NCI-H345 (cell line): Measurements from ENCODE around the gene SLC6A6.

Source experiments
- DNase-seq: peaks from one replicate; lab custom pipeline; 2025; lab: John Stamatoyannopoulos, UW

Gene SLC6A6

DNA sequence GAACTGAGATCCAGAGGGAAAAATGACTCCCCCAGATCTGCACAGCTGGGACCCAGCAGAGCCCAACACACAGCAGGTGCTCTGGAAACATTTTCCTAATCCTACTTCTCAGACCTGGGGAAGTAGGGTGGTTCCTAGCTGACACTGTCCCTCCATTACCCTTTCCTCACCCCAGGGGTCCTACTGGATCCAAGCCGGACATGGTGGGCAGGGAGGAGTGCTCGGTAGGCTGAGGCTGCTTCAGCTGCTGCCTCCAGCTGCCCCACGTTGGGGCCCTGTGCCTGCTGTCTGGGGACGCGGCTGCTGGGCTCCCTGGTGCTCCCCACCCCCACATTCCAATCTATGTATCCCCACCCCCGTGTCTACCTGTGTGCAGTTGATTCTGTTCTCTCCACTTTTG lies 29.8 kb upstream of the SLC6A6 start:
- no peak for DNase-seq

DNA sequence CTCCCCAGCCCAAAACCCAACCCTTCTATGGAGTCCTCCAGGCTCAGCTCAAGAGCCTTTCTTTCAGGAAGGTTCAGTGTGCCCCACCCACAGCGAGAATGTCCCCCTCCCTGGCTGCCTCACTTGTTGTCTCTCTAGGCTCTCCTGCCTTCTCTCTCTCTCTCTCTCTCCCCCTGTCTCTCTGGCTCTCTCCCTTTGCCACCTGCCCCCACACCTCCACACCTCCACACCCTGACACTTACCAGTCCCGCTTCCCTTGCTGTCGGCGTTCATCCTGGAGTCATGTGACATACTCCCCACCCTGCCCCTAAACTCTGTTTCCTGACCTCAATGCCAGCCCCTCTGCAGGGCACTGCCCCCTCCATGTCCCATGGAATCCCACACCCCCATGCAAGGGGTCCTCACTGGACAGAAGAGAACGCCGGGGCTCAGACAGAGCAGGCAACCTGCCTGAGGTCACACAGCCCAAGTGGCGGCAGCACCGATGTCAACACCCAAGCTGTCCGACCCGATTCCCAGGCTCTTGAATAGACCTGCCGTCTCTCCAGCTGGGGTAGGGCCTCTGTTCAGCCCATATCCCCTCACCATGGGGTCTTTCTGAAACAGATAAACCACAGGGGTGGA lies 28.5 kb upstream of the SLC6A6 start:
- no peak for DNase-seq

DNA sequence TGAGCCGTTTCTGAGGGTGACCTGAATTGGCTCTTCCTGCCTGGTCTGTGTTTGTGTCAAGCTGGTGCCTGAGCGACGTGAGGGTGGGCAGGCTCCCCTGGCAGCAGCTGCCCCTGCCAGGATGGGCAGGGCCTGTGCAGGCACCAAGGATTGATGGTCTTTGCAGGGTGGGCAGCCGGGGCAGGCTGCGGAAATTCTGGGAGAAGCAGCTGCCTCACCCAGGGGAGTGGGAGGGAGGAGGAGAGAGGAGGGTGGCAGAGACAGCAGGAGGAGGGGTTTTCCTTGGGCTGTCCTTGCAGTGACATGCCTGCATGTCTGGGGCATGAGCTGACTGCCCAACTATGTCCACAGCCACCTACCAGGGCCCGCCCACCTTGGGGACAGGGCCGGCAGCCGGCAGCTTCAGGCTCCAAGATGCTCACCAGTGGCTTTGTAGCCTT lies 27.9 kb upstream of the SLC6A6 start:
- no peak for DNase-seq

DNA sequence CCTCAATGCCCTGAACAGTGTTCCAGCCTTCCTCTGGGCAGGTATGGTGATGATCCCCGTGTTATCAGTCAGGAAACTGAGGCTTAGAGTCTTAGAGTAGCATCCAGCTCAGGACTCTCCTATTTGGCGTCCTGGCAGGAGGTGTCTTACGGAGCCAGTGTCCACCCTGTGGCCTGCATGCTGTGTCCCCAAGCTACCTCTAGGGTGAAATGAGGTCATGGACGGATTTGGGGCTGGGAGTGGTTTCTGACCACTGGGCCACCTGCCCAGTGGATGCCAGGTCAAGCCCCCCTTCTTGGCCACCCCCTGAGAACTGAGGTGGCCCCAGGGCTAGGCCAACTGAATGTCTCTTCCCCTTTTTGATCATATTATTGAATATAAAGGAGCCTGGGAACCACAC lies 27.2 kb upstream of the SLC6A6 start:
- DNase-seq: no peak

DNA sequence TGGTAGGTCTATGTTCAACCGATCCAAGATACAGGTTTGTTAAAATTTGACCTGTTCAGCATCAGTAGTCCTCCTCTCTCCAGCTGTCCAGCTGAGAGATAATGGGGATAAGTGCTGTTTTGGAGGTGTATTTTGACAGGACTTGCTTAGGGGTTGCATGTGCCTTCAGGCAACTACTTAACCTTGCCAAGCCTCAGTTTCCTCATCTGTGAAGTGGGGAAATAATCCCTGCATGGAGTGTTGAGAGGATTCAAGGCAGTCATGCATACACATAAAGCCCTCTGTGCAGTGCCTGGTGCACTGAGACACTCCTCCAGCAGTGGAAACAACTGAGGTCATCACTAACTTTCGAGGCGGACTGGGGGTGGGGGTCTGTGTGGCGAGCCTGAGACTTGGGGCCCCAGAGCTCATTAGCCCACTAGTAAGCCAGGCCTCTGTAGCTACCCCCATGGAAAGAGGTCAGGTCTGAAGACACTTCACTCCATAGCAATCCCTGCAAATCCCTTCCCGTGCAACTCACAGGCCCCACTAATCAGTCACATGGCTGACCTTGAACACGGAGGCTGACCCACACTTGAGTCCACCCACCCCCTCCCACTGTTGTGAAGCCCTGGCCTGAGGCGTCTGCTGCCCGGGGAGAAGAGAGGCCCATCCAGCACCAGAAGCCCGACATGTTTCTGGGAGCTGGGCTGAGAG lies 25.9 kb upstream of the SLC6A6 start:
- no peak for DNase-seq

DNA sequence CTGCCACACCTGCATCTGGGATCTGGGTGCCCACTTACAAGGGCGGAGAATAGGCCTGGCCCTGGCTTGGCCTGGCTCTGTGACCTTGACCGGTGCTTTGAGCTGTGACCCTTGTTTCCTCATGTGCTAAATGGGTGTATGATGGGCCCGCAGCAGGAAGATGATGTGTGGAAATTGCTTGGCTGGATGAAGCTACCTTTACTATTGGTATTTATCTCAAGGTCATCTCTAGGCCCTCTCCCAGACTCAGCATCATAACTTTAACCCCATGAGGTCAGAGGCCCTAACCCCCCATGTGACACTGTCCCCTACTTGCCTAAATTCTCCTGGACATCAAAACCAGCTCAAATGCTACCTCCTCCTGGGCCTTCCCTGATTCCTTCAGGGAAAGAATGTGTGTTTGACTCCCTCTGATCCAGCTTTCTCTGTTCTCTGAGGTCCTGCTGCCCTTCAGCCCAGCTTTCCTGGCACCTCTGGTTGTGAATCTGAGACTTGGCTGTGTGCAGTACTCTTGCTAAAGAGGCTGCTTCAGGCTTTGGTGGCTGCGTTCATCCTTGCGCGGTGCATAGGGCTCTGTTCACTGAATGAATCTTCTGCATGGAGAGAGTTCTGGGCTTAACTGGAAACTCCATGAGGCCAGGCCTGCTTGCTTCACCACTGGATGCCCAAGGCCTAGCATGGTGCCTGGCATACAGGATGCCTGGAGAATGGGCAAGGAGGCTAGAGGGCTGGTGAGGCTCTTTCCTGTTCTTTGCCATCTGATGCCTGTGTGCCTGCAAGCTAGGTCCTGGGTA lies 25.2 kb upstream of the SLC6A6 start:
- DNase-seq: no peak

DNA sequence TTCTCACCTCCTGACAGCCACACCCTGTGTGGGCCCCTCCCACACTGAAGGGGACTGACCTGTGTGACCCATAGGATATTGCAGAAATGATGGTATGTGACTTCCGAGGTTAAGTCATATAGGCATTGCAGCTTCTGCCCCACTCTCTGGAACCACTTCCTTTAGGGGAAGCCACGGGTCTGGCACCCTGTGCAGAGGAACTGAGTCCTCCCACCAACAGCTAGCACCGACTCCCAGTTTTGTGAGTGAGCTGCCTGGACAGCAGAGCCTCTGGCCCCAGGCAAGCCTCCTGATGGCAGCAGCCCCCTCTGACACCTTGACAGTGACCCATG lies 24.6 kb upstream of the SLC6A6 start:
- DNase-seq: no peak

DNA sequence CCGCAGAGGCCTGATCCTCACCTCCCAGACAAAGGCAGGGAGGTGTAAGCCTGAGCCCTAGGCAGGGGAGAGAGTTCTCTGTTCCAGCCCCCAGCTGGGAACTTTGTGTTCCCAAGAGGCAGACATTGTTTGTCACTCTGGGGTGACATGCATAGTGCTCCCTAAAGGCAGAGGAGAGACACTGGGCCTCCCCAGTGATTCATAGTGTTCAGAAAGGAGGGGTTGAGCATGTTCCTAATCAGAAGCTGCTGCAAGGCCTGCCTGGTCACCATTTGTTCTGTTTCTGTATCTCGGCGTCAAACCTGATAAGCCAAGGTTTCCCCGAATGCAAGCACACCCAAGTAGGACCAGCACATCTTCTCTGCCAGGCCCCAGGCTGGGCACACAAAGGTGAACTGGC lies 24.0 kb upstream of the SLC6A6 start:
- DNase-seq: no peak

DNA sequence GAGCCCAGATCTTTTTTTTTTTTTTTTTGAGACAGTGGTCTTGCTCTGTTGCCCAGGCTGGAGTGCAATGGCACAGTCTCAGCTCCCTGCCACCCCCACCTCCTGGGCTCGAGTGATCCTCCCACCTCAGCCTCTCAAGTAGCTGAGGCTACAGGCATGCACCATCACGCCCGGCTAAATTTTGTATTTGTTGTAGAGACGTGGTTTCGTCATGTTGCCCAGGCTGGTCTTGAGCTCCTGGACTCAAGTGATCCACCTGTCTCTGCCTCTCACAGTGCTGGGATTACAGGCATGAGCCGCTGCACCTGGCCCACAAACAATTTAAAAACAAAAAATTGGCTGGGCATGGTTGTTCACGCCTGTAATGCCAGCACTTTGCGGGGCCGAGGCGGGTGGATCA lies 22.6 kb upstream of the SLC6A6 start:
- DNase-seq: peak; percentile 54

DNA sequence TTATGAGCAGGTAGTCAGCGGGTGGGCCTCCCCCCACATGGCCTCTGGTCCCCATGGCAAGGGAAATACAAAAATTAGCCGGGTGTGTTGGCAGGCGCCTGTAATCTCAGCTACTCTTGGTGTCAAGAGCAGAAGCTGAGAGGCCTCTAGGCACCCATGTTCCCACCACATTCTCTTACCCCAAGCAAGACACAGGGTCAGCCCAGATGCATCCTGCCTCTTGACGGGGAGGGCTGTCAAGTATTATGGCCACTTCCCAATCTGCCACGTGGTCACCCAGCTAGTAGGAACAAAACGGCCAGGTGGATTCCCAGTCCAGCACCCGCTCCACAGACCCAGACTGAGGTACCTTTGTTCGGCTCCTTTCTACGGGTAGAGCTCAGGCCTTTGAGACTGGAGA lies 16.2 kb upstream of the SLC6A6 start:
- DNase-seq: no peak

DNA sequence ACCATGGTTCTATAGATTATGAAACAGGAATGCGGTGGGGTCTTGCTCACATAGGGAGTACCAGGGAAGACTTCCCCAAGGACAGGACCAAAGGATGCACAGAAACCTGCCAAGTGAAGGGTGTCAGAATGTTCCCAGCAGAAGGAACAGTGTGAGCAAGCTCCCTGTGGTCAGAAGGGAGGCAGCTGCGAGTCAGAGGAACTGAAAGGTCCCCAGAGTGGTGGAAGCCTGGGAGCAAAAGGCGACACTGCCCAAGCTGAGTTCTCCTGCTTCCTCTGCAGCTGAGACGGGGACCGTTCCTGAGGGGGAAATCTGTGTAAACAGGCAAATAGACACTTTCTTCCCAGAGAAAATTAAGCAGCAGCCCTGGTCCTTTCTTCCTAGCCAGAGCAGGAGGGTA lies 14.2 kb upstream of the SLC6A6 start:
- DNase-seq: no peak

DNA sequence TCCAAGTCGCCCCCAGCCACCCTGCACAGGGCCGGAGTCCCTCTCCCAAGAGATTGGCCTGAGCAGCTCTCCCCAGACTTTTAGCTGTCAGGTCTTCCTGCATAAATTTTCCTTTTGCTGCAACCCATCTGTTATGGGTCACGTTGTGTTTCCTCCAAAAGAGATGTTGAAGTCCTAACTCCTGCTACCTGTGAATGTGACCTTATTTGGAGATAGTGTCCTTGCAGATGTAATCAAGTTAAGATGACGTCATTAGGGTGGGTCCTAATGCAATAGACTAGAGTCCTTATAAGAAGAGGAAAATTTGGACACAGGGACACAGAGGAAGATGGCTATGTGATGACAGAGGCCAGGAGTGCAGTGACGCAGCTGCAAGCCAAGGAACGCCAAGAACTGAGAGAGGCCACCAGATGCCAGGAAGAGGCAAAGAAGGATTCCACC lies 13.2 kb upstream of the SLC6A6 start:
- DNase-seq: no peak

DNA sequence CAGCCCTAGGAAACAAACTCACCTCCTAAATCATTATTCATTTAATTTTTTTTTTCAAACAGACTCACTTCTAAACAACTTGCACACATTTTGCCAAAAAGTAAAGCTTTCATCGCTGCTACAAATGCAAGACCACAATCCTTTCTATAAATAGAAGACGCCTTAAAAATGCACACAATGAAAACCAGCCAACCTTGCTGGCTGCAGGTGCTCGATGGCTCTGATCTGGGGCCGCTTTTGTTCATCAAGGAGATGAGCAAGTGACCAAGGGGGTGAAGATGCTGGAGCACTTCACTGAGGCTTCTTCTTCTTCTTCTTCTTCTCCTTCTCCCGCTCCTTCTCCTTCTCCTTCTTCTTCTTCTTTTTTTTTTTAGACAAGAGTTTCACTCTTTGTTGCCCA lies 12.7 kb upstream of the SLC6A6 start:
- no peak for DNase-seq

DNA sequence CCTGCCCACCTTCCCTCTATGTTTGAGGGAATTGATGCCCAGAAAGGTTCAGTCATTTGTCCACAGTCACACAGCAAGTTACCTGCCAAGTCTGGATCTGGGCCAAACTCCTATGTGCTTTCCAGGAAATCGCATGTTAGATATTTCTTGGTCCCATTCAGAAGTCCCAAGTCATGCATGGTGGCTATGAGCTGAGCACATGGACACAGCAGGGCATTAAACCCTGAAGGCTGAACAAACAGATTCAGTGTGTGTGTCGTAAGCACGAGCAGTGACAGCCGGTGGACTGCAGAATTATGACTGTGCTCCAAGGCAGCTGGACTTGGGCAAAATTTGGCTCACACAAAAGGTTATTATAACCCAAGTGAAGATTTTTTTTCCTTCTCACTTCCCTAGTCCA lies 11.4 kb upstream of the SLC6A6 start:
- peak; percentile 88 for DNase-seq

DNA sequence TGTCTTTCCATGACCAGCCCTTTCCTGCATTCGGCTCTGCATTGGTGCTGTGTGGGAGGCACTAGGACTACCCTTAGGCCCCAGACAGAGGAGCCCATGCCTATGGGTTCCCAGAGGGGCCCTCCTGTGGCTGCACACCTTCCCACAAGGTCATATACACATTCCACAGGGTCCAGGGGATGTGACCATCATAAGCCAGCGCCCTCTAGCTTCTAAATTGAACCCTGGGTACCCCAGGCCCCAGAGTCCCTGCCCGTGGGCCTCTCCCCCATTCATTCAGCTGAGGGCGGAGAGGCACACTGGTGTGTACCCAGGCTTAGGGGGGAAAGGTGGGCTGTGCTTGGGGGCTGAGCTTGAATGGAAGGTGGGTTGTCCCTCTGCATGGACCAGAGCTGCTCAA lies 10.2 kb upstream of the SLC6A6 start:
- DNase-seq: no peak

DNA sequence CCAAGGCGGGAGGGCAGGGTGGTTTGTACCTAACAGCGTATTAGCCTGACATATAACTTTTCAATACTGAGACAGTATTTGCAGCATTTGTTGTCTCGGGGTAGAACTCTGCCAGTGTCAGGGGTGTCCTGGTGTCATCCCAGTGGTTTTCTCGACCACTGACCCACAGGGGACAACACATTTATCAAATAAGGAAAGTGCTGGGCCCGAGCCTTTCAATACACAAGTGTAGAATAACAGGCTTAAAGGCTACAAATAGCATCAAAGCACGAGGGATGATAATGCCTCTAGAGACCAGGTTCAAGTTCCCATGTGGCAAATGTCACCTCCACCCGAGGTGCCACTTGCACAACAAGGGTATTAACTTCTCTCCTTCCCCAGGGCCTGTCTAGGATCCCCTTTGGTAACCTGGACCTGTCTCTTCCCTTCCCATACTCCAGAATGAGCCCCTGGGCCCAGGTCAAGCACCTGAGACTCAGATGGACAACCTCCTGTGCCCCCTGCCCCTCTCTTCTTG lies 9.5 kb upstream of the SLC6A6 start:
- DNase-seq: no peak

DNA sequence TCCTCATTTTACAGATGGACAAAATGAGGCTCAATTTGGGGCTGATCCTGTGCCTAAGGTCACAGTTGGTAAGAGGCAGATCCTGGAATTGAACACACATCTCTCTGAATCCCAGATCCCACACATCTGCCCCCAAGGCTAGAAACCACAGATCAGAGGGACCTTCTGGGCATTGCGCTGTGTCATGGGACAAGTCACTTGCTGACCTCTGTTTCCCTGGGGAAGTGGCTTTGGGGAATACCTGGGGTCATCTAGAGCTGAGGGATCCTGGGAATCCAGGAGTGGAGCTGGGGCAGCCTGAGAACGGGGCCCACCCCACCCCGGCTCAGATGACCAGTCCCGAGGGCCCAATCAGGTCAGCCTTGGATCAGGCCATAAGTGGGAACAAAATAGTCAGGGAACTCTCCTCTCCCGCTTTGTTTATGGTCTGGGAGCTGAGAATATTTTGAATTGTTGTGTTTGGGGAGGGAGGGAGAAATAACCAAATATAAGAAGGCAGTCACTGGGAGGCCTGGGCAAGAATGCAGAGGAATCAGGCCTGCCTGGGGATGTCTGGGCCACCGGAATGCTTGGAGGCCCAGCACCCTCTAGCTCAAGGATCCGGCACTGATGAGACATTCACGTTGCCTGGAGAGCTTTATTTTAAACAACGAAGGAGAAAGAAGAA lies 8.8 kb upstream of the SLC6A6 start:
- no peak for DNase-seq

DNA sequence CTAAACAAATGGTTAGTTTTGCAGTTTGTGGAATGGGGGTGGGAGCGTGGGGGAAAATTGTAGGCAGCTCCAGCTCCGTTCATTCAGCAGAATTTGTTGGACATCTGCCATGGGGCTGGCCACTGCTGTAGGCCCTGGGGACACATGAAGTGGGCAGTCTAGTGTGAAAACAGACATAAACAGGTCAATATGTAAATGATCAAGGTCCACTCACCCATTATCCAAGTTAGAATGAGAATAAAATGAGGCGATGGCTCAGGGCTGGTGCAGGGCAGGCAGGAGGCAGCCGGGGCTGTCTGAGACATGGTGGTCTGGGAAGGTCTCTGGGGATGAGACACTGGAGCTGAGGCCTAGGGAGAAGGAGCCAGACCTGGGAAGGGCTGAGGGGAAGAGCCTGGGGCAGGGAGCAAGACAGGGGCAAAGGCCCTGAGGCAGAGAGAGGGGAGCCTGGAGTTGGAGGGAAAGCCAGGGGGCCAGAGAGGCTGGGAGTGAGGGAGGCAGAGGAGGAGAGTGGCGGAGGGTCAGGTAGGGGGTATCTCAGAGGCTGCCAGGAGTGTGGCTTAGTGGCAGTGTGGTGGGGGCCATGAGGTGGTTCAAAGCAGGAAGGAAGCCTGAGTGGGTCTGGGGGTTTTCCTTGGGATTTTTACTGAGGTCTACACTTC lies 6.2 kb upstream of the SLC6A6 start:
- DNase-seq: no peak

DNA sequence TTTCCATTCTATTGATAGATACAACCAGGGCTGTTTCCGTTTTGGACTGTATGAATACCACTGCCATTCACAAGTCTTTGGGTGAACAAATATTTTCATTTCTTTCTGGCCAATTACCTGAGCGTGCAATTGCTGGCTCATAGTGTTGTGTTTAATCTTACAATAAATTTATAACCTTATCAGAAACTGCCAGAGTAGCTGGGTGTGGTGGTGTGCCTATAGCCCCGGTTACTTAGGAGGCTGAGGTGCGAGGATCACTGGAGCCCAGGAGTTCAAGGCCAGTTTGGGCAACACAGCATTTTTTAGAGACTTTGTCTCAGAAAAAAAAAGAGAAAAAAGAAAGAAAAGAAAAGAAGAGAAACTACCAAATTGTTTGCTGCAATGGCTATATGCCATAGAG lies 5.4 kb upstream of the SLC6A6 start:
- no peak for DNase-seq

DNA sequence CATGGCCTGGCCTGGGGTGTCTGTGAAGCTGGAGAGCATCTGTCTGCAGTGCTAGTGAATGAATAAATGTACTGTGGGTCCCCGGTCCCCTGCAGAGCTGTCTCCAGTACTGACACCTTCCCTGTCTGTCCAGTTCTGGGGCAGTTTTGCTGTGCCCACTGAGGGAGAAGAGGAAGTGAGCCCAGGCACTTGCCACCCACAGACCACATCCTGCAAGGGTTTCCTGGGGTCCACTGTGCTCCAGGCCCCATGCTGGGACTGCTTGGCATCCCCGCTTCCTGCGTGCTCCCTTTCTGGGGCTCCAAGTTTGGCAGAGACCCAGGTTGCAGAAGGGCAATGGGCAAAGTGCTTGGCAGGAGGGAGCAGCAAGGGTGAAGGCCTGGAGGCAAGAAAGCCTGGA lies 4.9 kb upstream of the SLC6A6 start:
- no peak for DNase-seq

DNA sequence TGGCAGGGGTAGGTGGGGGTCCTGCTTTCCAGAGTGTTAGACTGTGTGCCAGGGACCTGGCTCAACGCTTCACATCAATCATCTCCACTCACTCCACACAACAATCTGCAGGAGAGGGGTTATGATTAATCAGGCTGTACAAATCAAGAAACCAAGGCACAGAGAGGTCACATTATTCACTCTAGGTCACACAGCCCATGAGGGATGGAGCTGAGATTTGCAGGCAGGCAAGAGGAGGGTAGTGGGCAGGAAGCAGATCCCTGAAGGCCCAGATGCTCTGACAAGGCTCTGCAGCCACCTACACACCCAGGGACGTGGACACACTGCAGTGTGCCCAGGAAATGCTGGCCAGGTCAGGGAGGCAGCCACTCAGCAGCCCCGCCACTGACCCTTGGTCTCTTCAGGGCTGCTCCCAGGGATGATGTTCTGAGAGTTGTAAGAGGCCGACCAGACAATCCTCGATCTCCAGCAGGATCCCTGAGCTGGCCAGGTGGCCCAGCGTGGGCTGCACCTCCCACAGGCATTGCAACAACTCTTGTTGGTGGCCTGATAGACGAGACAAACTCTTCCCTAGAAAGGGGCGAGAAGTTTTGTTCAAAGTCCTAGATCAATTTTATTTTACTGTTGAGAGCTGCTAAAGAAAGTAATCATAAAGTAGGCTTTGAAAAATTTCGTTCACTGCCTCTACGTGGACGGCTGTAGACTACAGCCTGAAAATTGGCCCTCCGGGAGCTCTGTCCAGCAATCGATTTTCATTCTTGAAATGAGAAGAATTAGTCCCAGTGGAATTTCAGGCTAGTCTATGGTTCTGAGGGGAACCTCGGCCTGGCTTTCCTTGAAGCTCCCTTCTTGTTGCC lies 4.2 kb upstream of the SLC6A6 start:
- no peak for DNase-seq
